ENCODE measurements around the gene ATP6V1G1.

DNA sequence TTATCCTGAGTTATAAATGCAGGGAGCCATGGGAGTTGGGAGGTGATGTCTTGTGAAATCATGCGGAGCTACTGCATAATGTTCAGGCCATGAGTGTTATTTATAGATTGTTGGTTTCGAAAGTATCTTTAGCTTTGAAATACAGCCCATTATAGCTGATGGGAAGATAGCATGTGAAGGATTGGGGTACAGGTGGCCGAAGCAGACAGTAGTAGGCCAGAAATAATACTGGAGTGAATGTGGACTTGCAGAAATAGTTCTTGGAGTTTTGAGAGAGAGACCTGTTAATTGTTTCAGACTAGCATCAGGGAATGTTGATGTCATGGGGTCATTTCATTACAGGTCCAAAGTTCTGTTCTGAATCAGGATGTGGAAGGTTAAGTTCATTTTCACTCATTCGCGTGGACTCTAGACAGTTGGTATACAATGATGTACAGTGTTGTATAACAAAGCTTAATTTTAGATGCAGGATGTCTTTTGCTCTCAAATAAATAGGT is 3.8 kb downstream of the ATP6V1G1 start:
- TF ChIP-seq, protein P1, sequence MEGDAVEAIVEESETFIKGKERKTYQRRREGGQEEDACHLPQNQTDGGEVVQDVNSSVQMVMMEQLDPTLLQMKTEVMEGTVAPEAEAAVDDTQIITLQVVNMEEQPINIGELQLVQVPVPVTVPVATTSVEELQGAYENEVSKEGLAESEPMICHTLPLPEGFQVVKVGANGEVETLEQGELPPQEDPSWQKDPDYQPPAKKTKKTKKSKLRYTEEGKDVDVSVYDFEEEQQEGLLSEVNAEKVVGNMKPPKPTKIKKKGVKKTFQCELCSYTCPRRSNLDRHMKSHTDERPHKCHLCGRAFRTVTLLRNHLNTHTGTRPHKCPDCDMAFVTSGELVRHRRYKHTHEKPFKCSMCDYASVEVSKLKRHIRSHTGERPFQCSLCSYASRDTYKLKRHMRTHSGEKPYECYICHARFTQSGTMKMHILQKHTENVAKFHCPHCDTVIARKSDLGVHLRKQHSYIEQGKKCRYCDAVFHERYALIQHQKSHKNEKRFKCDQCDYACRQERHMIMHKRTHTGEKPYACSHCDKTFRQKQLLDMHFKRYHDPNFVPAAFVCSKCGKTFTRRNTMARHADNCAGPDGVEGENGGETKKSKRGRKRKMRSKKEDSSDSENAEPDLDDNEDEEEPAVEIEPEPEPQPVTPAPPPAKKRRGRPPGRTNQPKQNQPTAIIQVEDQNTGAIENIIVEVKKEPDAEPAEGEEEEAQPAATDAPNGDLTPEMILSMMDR (IDR thresholded peaks at IDR 0.05), result no peak
- TF ChIP-seq POLR2A (IDR thresholded peaks at IDR 0.05), result no peak

Measured in breast epithelium (tissue), 3 donors.